ENCODE measurements around the gene SH3PXD2A. TPM values are rescaled to one million over a fixed set of nuclear protein-coding genes. Genes with fewer than 3 reads are reported as not detected.

Gene SH3PXD2A
- total and polyA plus RNA-seq, 2 experiments from 2014 or later = 1.8 to 5.0 TPM

- TF ChIP-seq REST (IDR thresholded peaks at IDR 0.05; ENCODE audit: unreplicated experiment) (no peak), NANOG (IDR thresholded peaks at IDR 0.05; ENCODE audit: borderline replicate concordance) (no peak), ZNF114 (CRISPR knock-in tag; IDR thresholded peaks at IDR 0.05) (no peak), EZH2 (IDR thresholded peaks at IDR 0.05; ENCODE audit: low read depth, unreplicated experiment) (no peak), STAT1 (IDR thresholded peaks at IDR 0.05; ENCODE audit: unreplicated experiment) (no peak), ETS1 (IDR thresholded peaks at IDR 0.05) (no peak), CTCF (conservative IDR thresholded peaks at IDR 0.05; ENCODE audit: low read depth in 2 of 2) (no peak), ZNF331 (CRISPR knock-in tag; IDR thresholded peaks at IDR 0.05; ENCODE audit: low read depth) (no peak)
Observed at GRCh38 chr10:103620891-103621782, 234.2 kb downstream of the SH3PXD2A start (continued).

- no peak overlapping the region for H3K4me3 Mint-ChIP-seq
- no peaks in the 10 kb centered on the region for H3K4me1 ChIP-seq (ENCODE audit: insufficient read depth)
- H3K4me3 ChIP-seq = no peak overlapping the region
- H3F3A ChIP-seq (replicated peaks; ENCODE audit: low read depth) = no peaks in the 10 kb centered on the region
- no peak for TF ChIP-seq EZH2phosphoT487 (IDR thresholded peaks at IDR 0.05; ENCODE audit: unreplicated experiment)
- no peak for TF ChIP-seq CTCF (conservative IDR thresholded peaks at IDR 0.05; ENCODE audit: low read depth in 2 of 2)
- no peaks in the 10 kb centered on the region for H4K20me1 ChIP-seq (replicated peaks; ENCODE audit: insufficient read depth)
- no peaks in the 10 kb centered on the region for H3K27me3 ChIP-seq (ENCODE audit: insufficient read depth)
- H3K9me2 ChIP-seq (ENCODE audit: insufficient read depth) = no peaks in the 10 kb centered on the region
- H3K36me3 ChIP-seq (ENCODE audit: insufficient read depth) = no peaks in the 10 kb centered on the region
- peaks cover 2% of the 10 kb centered on the region; the same call in 2 of the 3 replicates for H3K4me1 Mint-ChIP-seq
- ATAC-seq (no peak), DNase-seq (ENCODE audit: low spot score) (no peak)
- no peak overlapping the region for H2AFZ ChIP-seq
- no peak overlapping the region for H3K4me2 ChIP-seq
- no peak overlapping the region for H3K27ac Mint-ChIP-seq
- H3K9me3 Mint-ChIP-seq = no peaks in the 10 kb centered on the region; the same call in 1 of the 3 replicates
- H3K27ac ChIP-seq (ENCODE audit: low read depth) = no peak overlapping the region
- H3K79me2 ChIP-seq (replicated peaks; ENCODE audit: insufficient read depth) = no peaks in the 10 kb centered on the region
- H3K27me3 Mint-ChIP-seq (ENCODE audit: insufficient read depth, low read depth, poor library complexity) = peaks cover 4% of the 10 kb centered on the region
- peaks cover 4% of the 10 kb centered on the region; the same call in 2 of the 3 replicates for H3K36me3 Mint-ChIP-seq (ENCODE audit: low read depth)
Observed at GRCh38 chr10:103620352-103620740, 235.0 kb downstream of the SH3PXD2A start.
